GM21737 (cell line): ENCODE measurements around the gene KIF26B.
"Not testable (repeated sequence)": the region's sequence is repeated elsewhere in the genome, so short reads cannot be mapped to it uniquely, and the experiment has no call there.

Experiments
- ATAC-seq: cut with Tn5 transposase; IDR thresholded peaks from one replicate; pipeline ENCODE4 v1.9.1; 2021; ENCODE audit warnings: mild to moderate bottlenecking, moderate library complexity; ENCODE audit not compliant: unreplicated experiment

KIF26B gene

DNA sequence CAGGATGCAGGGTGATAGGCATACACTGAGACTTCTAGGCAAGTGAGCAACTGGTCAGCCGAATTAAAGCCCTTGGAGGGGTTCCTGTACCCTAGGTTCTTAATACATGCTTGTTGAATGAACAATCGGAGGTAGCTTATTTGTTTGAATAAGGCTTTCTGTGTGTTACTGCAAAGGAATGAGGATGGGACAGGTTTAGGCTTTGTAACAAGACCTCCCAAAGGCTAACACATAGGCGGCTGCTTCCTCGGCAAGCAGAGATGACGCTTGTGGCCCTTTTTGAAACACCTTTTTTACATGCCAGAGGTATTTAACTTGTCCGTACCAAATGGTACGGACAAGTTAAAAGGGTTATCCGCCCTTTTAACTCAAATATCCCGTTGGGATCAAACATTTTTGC is 511.6 kb downstream of the KIF26B start:
- ATAC-seq, result no peak

DNA sequence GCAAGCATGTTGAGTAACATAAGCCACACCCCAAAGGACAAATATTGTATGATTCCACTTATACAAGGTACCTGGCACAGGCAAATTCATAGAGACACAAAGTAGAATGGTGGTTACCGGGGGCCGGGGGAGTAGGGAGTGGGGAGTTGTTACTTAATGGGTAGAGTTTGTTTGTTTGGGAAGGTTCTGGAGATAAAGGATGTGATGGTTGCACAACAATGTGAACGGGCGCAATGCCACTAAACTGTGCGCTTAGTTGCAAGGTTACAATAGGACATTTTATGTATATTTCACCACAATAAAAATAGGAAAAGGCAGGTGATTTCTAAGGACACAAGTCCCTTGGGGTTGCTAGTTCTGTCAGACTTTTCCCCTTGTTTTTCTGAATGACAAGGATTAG is 516.6 kb downstream of the KIF26B start:
- ATAC-seq, result no peak

DNA sequence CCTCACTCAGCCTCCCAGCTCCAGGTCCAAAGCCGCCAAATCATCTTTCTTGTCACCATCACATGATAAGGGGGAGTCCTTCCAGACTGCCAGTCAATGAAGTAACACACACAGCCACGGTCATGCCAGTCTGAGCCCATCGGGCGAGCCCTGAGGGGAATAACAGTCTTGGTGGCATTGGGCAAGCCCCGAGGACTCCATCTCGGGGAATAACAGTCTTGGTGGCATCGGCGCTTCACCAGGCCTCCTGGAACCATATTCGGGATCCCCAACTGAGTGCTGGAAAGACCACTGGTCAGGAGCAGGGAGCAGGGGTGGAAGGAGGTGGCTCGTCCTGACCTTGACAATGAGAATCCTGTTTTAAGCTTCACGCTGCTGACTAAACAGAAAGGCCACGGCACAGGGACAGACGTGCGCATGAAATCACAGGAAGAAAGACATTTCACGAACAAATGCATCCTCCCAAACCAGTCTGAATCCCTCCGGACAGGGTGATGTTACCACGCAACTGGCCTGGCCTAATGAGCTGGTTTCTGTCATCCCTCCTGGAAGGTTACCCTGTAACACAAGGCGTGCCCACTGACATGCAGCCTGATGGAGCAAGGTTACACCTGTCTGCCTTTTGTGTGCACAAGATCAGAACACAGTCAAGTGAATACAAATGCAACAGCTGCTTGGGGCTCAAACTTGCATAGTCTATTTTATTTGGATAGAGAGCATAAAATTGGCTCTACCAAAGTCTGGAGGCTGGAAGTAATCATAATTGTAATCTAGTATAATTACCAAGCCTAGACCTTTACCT is 517.4 kb downstream of the KIF26B start:
- ATAC-seq, result no peak

DNA sequence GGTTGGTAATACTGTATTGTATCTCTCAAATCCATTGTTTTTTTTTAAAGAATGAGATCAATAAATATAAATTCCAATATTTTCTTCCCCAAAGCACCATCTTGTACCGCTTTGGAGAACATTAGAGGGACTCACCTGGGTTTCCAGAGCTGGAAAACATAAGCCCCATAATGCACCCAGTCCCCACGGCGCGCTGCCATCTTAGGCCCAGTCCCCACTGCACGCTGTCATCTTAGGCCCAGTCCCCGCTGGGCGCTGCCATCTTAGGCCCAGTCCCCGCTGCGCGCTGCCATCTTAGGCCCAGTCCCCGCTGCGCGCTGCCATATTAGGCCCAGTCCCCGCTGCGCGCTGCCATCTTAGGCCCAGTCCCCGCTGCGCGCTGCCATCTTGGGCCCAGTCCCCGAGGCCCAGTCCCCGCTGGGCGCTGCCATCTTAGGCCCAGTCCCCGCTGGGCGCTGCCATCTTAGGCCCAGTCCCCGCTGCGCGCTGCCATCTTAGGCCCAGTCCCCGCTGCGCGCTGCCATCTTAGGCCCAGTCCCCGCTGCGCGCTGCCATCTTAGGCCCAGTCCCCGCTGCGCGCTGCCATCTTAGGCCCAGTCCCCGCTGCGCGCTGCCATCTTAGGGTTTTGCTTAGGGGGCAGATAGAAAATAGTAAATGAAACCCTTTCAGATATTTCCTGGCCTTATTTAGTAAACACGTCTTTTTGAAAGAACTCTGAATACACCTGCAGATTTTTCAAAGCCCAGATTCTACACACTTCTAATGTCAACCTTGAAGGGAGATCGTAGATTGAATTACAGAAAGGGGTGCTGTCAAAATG is 518.3 kb downstream of the KIF26B start:
- not testable (repeated sequence) for ATAC-seq

DNA sequence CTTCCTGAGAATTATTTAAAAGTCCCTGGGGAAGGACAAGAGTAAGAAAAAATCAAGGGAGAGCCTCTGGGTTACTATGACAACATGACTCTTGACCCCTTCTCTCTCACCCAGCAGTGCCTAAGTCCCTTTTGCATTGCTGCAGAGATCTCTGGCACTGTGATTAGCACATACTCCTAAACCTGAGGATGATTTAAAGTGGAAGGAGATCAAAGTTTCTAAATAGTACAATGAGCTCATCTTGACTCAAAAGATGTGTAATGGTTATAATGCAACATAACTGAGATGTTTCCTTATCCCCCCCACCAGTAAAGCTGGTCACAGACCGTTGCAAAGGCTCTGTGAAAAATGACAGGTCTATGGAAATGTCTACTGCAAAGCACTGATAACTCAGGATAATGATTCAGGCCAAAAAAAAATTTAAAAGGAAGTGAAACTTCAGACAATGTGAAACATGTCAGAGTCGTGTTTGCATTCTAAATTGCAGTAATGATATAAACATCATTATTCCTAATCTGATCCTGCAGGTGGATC is 519.2 kb downstream of the KIF26B start:
- no peak for ATAC-seq

DNA sequence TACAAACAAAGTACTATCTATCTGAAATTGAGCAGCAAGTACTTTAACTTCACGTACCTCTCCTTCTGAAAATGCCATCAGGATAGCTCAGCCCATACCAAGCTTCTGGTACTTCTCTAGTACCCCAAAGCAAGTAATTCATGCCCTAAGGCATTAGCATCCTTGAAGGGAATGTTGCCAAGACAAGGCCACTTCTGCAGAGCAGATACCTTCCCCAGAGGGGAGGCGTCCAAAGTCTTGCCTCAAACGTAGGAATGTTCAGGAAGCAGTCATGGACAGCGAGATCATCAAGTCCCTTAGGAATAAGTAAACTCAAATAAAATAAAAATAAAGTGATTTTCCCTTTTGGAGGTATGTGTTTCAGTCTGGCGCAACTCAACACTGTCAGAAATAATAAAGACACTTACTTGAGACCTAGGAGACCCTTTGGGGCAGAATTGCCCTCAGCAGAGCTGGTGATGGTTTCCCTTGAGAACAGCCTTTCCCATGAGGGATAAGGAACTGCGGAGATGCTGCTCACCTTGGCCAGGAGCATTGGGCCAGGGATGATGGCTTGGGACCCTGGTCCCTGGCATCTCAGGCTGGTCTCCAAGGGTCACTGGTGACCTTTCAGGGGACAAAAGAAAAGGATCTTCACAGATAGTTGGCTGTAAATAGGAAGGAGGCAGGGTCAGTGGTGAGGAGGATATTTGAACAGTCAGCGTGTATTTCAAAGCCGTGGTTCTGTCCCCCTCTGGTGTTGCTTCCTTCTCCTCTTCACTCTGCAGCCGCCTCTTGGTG is 522.9 kb downstream of the KIF26B start:
- ATAC-seq, result no peak

DNA sequence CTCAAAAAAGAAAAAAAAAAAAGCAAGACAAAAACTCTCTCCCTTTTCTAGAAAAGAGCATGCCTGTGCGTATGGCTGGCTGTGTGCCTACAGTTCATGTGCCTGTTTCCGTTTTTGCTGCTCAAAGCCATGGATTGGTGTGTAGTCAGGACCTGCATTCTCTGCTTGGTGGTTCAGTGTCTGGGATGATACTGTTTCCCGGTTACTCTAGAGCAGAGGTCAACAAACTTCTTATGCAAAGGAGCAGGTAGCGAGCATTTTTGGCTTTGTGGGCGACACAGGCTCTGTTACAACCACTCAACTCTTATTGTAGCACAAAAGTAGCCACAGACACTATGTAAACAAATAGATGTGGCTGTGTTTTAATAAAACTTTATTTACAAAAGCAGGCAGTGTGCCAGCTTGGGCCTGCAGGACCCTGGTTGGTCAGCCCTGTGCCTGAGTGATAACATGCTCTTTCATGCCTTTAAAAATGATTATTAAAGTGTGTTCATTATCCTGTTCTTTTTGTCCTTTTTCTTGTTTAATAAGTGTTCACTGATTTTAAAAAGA is 524.2 kb downstream of the KIF26B start:
- ATAC-seq, result no peak

DNA sequence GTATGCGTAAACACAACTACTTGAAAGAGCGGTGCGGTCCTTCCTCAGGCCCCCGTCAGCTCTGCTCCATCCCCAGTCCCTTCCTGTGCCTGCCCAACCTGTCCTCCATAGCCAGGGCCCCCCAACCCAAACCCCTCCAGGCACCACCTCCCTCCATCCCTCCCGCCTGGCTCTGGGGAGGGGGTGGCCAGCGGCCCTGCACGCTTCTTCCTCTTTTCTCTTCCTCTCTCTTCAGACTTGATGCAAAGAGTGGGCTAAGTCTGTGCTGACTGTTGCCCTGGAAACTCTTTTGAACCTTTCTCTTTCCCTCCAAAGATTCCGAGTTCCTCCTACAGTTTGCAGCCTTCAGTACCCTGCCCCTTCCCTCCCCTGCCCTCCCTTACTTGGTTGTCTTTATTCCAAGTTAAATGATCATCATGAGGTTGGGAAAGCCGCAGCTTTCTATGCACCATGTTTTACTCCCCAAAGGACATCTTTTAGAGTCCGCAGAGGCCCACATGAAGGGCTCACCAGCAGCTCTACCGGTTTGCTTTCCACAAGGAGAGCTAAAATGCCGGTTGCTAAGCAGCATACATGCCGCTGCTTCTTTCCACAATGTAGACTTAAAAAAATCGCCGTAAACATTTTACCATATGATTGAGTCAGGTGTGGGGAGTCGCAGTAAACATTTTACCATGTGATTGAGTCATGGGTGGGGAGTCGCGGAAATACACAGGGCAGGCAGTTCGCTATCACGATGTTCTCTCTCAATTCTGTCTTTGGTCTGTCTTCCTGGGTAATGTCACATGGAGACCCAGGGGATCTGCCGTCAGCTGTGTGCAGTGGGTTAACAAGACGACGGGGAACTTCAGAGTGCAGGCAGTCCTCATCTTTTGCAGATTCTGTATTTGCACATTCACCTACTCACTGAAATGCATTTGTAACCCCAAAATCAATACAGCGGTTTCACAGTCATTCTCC is 525.3 kb downstream of the KIF26B start:
- no peak for ATAC-seq

DNA sequence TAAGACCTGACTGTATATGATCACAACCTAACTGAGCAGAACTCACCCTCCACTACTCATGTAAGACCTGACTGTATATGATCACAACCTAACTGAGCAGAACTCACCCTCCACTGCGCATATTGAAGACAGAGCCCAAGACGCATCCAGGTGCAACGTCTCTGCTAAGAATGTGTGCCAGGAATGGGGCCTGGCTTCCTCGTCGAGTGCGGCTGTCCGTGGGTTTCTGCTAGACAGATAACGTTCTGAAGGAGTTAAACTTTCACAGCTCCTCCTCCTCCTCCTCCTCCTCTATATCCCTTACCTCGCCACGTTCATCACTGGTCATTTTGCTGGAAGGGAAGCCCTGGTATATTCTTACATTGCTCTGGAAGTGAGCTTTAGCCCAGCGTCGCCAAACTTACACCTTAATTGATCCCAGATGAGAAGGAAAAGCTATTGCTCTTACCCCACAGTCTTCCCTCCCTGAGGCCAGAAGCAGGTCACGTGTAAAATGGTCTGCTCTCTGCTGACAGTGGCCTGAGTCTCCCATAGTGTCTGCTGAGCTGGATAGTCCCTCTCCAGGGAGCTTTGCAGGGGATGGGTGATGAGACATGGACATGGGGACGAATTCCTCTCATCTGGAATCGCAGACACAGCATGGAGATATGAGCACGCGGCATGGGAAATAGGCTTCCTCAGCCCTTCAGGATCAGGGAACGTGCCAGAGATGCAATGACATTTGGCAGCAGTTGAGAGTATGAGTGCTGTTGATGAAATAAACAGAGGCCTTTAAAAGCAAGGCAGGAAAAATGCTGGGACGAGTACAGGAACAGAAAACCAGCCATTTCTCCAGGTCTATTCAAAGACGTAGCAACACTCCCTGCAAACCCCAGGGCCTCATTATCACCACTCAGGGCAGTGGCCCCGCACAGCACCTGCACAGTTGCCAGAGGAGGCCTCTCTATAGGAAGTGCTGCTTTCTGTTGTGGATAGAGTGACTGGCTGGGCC is 528.1 kb downstream of the KIF26B start:
- ATAC-seq, result no peak

DNA sequence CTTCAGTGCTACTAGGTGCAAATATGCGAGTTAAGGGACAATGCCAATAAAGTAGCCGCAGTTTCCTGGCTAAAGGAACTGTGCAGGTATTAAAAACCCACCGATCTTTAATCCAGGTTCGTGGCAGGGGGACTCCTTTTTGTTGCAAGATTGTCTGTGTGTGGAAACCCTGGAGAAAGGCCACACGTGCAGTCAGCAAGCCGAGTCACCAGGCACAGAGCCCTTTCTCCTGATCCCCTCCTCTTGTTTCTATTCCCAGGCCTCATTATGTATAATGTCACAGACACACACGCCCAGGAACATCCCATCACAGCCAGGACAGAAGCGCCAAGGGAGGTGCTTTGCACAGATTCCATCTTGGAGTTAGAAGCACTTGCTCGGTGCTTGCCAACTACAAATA is 528.9 kb downstream of the KIF26B start:
- no peak for ATAC-seq

DNA sequence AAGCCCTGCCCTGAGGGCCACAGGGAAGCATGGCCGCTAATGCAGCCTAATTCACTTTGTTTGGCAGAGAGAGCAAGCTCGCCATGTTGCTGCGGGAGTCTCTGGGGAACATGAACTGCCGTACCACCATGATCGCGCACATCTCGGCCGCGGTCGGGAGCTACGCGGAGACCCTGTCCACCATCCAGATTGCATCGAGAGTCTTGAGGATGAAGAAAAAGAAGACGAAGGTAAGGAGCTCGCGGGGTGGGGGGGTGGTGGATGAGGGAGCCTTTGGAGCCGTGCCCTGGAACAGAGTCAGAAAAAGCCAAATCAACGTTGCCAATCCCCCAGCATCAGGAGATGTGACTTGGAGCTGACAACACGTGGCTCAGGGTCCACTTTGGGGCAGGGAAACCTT is 529.4 kb downstream of the KIF26B start:
- ATAC-seq, result no peak

DNA sequence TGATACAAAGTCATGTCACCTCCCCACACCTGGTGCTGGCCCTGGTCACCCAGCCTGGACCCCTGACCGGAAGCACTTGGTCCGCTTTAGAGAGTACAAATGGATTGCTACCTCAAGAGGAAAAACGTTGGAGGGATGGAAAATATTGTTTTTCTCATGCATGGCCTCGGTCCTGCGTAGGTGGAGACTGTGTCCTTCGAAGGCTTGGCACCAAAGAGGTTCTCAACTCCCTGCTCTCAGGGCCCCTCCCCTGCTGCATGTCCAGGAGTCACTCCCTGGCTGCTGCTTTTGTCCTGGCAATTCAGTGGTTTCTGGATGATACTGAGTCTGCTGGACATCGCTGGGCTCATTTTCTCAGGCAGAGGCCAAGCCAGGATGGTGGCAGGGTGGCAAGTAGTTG is 529.8 kb downstream of the KIF26B start:
- ATAC-seq, result no peak

DNA sequence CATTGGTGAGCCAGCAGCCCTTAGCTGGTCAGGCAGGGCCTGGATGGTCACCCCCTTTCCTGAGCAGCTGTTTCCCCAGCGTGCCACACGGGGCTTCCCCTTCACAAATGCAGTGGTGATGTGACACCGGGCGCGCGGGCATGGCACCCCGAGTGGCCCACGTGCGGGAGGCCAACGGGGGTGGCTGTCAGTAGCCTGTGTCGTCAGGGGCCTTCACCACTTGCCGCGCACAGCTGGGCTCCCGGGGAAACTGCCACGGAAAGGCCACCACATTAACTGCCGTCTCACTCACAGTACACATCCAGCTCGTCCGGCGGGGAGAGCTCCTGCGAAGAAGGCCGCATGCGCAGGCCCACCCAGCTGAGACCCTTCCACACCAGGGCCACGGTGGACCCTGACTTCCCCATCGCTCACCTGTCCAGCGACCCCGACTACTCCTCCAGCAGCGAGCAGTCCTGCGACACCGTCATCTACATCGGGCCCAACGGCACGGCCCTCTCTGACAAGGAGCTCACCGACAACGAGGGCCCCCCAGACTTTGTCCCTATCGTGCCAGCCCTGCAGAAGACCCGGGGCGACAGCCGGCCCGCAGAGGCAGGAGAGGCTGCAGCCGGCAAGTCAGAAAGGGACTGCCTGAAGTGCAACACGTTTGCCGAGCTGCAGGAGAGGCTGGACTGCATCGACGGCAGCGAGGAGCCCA is 530.5 kb downstream of the KIF26B start:
- no peak for ATAC-seq

DNA sequence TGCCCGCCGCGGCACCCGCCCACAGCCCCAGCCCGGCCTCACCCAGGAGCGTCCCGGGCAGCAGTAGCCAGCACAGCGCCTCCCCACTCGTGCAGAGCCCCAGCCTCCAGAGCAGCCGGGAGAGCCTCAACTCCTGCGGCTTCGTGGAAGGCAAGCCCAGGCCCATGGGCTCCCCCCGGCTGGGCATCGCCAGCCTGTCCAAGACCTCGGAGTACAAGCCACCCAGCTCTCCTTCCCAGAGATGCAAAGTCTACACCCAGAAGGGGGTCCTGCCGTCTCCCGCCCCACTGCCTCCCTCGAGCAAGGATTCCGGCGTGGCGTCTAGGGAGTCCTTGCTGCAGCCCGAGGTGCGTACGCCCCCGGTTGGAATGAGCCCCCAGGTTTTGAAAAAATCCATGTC is 531.2 kb downstream of the KIF26B start:
- no peak for ATAC-seq

DNA sequence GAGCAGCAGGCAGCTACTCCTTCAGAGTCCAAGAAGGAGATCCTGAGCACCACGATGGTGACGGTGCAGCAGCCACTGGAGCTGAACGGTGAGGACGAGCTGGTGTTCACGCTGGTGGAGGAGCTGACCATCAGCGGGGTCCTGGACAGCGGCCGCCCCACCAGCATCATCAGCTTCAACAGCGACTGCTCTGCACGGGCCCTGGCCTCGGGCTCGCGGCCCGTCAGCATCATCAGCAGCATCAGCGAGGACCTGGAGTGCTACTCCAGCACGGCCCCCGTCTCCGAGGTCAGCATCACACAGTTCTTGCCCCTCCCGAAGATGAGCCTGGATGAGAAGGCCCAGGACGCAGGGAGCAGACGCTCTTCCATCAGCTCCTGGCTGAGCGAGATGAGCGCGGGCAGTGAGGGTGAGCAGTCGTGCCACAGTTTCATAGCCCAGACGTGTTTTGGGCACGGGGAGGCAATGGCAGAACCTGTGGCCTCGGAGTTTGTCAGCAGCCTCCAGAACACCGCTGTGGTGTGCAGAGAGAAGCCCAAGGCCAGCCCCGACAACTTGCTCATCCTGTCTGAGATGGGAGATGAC is 531.8 kb downstream of the KIF26B start:
- ATAC-seq, result no peak

DNA sequence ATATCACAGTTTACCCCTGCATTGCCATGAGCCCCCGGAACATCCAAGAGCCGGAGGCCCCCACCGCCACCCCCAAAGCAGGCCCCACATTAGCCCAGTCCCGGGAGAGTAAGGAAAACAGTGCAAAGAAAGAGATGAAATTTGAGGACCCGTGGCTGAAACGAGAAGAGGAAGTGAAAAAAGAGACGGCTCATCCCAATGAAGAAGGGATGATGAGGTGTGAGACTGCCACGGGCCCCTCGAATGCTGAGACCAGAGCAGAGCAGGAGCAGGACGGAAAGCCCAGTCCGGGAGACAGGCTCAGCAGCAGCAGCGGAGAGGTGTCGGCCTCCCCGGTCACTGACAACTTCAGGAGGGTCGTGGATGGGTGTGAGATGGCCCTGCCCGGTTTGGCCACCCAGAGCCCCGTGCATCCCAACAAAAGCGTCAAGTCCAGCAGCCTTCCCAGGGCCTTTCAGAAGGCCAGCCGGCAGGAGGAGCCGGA is 532.4 kb downstream of the KIF26B start:
- ATAC-seq, result no peak
